B cell (primary cell): ENCODE measurements around the gene MAPKAP1.

Experiments used
- EZH2 ChIP-seq: IDR thresholded peaks from 2 replicates; pipeline ENCODE4 v1.6.1; 2012; ENCODE audit warnings: borderline replicate concordance, low read depth, mild to moderate bottlenecking, moderate library complexity, low read length; ENCODE audit not compliant: insufficient read depth, poor library complexity, severe bottlenecking
- TF ChIP-seq, protein P1 (sequence below): fragments of 200-600 bp; IDR thresholded peaks from one replicate; pipeline ENCODE4 v1.8.0; 2022; ENCODE audit warnings: antibody characterized with exemption, mild to moderate bottlenecking

- TF ChIP-seq EZH2 = no peak
- TF ChIP-seq, protein P1, sequence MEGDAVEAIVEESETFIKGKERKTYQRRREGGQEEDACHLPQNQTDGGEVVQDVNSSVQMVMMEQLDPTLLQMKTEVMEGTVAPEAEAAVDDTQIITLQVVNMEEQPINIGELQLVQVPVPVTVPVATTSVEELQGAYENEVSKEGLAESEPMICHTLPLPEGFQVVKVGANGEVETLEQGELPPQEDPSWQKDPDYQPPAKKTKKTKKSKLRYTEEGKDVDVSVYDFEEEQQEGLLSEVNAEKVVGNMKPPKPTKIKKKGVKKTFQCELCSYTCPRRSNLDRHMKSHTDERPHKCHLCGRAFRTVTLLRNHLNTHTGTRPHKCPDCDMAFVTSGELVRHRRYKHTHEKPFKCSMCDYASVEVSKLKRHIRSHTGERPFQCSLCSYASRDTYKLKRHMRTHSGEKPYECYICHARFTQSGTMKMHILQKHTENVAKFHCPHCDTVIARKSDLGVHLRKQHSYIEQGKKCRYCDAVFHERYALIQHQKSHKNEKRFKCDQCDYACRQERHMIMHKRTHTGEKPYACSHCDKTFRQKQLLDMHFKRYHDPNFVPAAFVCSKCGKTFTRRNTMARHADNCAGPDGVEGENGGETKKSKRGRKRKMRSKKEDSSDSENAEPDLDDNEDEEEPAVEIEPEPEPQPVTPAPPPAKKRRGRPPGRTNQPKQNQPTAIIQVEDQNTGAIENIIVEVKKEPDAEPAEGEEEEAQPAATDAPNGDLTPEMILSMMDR = no peak
Observed at GRCh38 chr9:125589287-125589686, 117.7 kb downstream of the MAPKAP1 start.
